Activated CD8-positive, alpha-beta memory T cell treated with anti-CD3 and anti-CD28 coated beads for 24 hours (primary cell): Measurements from ENCODE around the gene CACNA1B.
"Not testable (repeated sequence)": the region's sequence is repeated elsewhere in the genome, so short reads cannot be mapped to it uniquely, and the experiment has no call there.

Experiments
- DNase-seq: peaks from one replicate; pipeline ENCODE4 v3.0.0-alpha.2; 2020

Gene CACNA1B

DNA sequence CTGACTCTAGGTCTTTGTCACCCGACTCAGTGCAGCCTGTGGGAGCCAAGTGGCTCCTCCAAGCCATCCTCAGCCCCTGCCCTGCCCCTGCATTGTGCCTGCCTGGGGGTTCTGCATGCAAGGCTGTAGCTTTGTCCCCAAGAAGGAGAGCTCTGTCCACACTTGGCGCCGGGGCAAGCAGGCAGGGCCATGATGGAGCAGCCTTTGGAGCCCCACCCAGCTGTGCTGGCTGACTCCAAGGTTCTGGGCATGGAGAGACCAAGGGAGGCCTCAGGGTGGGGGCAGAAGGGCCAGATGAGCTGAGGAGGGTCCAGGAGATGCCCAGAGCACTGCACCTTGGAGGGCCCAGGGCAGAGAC lies 226.2 kb downstream of the CACNA1B start:
- peak; percentile 48 for DNase-seq

DNA sequence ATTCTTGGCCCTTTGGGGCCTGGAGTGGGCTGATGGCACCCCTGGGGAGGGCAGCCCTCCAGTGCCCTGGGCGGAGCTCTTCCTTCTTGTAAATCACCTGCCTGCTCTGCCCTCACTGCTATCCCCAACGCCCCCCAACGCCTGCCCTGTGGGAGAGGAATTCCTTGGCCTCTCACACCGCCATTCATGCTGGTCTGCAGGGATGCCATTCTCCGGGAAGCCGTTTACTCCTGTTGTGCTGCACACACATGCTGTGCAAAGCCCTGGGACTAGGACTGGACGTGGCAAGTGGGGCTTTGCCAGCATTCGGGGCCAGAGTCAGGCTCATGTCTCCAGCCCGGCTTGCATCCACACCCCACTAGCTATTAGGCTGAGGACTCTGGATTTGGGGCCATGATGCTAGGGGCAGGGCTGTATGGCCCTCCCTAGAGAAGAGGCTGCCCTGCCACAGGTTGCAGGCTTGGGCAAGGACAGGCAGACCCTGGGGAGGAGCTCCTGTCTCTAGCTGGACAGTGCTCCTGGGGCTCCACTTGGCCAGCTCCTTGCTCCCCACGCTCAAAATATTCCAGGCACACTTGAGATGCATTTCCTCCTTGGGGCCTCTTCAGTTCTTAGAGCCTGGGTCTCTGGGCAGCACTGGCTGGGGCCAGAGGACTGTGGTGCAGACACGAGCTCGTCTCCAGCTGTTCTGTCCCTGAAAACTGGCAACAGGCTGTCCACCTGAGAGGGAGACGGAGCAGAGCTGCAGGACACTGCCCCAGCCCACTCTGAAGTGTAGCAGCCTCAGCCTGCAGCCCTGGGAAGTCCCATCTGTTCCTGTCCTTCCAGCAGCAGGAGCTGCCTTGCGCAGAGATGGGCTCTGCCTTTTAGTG lies 226.9 kb downstream of the CACNA1B start:
- peak; percentile 43 for DNase-seq

DNA sequence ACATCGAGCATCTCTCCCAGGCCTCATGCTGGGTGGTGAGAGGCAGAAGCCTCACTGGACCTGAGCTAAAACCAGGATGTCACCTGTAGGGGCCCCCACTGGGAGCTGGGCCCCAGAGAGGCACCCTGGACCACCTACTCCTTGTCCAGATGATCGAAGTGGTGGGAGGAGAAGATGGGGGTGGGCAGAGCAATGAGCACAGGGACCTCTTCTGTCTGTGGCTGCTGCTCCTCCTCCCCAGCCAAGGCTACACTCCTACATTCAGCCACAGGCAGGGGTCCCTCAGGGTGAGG lies 227.5 kb downstream of the CACNA1B start:
- no peak for DNase-seq

DNA sequence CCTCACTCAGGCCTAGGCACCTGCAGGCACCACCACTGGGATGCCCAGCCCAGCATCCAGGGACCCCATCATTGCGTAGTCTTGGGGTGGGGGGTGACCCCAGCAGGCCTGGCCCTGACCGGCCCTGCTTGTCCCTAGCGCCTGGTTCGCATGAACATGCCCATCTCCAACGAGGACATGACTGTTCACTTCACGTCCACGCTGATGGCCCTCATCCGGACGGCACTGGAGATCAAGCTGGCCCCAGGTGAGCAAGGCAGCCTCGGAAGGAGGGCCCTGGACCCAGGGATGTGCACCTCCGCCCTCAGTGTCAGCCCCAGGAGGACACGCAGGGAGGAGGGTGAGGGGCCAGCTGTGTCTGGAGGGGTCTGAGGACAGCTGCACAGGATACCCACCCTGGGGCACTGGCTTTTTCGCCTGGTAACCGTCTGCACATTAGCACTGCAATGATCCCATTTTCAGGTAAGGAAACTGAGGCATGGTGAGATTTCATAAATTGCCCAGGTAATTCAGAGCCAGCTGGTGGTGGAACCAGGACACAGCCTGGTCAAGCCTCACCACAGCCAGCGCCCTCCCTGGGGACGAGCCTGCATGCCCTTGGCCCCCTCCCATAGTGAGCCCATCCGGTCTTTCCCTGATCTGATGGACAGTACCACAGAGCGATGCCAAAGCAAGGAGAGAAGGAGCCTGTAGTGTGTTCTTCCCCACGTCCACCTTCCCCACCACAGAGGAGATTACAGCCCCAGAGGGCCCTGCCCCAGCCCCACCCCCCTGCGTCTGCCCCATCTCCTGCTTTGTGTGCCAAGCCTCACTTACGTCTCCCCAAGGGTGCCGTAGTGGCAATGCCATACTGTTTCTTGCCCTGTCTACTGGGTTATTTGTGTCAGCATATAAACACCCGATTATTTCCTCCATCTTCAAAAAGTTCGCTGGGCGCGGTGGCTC lies 228.3 kb downstream of the CACNA1B start:
- peak; percentile 26 for DNase-seq

DNA sequence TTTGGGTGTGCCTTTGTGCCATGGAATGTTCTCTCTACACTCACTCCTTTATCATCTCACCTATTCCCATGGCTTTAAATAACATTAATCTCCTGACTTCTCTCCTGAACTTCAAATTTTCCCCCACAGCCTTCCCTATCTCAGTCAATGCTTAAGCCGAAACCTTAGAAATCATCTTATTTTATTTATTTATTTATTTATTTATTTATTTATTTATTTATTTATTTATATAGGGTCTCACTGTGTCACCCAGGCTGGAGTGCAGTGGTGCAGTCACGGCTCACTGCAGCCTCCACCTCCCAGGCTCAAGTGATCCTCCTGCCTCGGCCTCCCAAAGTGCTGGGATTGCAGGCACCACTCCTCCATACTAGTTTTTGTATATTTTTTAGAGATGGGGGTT lies 229.5 kb downstream of the CACNA1B start:
- DNase-seq, result peak; percentile 4

DNA sequence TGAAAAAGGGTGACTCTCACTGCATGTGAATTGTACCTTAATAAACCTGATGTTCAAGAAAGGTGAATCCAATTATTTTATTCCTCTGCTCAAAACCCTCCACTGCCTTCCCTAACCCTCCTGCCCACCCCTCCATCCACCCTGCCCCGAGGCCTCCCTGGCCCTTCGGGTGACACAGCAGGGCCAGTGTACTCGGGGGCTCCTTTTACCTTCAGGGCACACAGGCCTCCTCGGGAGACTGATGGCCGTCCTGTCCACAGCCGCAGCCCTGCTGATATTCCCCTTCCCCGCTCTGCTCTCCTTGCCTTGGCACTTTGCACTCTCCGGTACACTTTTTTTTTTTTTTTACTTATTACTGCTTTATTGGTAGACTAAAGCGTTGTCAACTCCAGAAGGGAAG lies 234.0 kb downstream of the CACNA1B start:
- peak; percentile 1 for DNase-seq

DNA sequence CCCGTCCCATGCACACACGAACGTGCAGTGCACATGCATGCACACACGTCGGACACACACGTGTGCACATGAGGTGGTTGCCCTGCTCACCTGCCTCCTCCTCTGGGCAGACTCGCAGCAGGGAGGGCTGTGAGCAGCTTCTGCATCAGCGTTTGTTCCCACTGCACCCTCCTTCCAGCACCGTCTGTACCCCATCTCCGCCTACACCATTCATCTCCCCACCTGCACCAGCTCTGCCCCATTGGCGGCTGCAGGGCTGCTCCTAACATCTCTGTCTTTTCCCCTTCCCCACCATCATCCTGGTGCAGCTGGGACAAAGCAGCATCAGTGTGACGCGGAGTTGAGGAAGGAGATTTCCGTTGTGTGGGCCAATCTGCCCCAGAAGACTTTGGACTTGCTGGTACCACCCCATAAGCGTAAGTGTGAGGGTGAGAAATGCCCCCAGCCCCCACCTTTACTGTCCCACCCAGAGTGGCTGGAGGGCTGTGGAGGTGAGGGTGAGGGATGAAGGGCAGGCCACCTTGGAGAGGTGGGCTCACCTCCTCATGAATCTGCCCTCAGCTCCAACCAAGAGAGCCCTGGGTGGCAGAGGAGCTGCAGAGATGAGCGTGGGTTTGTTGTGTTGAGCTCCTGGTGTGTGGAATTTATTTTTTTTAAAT lies 234.6 kb downstream of the CACNA1B start:
- peak; percentile 38 for DNase-seq

DNA sequence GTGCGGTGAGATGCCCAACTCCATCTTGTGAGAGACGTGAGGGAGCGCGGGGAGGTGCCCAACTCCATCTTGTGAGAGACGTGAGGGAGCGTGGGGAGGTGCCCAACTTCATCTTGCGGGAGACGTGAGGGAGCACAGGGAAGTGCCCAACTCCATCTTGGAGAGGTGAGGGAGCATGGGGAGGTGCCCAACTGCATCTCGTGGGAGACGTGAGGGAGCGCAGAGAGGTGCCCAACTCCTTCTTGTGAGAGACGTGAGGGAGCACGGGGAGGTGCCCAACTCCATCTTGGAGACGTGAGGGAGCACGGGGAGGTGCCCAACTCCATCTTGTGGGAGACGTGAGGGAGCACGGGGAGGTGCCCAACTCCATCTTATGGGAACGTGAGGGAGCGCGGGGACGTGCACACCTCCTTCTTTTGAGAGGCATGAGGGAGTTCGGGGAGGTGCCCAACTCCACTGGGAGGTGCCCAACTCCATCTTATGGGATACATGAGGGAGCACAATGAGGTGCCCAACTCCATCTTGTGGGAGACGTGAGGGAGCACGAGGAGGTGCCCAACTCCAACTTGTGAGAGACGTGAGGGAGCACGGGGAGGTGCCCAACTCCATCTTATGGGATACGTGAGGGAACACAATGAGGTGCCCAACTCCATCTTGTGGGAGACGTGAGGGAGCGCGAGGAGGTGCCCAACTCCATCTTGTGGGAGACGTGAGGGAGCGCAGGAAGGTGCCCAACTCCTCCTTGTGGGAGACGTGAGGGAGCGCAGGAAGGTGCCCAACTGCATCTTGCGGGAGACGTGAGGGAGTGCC lies 235.4 kb downstream of the CACNA1B start:
- DNase-seq, result peak; percentile 35

DNA sequence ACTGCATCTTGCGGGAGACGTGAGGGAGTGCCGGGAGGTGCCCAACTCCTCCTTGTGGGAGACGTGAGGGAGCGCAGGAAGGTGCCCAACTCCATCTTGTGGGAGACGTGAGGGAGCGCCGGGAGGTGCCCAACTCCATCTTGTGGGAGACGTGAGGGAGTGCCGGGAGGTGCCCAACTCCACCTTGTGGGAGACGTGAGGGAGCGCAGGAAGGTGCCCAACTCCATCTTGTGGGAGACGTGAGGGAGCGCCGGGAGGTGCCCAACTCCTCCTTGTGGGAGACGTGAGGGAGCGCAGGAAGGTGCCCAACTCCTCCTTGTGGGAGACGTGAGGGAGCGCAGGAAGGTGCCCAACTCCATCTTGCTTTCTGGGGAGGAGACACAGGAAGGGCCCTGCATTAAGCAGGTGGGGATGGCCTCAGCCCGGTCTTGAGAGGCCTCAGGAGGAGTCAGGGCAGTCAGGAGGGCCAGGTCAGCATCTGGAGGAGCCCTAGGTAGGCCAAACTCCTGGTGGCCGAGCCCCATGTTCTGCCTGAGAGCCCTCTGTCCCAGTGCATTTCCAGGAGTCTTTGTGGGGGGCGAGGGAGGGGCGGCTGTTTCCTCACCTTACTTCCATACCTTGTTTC lies 236.2 kb downstream of the CACNA1B start:
- not testable (repeated sequence) for DNase-seq

DNA sequence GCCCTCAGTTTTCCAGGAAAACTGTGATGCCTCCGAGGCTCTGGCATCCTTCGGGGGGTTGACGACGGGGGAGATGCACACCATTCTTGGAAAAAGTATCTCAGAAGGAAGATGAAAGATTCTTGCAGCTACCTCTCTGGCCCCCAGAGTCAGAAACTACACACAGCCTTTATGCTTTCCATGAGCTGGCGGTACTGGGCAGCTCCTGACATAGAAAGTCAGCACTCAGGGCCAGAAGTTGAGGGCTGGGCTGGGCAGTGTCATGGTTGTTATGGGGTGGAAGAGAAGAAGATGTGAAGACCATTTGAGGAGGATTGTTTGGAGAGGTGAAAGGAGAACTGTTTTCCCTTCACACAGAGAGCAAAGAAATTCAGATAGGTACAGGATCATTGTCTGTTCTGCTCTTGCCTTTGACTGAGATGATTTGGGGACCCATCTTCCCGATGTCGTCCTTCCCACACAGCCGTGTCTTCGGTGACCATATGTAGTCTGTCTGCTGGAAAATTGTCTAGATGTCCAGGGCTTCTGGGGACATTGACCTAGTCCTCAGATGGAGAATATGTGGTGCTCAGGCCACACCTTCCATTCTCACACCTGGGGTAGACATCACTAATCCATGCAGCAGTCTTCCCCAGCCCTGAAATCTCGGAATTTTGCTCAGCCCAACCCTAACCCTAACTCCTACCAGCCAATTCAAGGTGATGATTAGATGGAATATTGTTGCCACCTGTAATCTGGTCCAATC lies 237.1 kb downstream of the CACNA1B start:
- no peak for DNase-seq

DNA sequence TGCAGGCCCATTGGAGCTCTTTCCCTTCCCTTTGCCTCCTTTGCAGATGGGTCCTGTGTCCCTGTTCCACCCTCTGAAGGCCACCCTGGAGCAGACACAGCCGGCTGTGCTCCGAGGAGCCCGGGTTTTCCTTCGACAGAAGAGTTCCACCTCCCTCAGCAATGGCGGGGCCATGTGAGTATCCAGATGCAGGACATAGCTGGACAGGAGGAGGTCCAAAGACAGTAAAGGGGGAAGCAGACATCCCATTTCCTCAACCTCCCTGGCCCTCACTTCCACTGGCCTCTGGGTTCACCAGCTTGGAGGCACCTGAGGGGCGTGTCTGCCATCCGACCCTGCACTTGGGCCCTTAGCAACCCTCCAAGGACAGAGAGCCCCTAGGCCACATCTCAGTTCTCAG lies 237.9 kb downstream of the CACNA1B start:
- DNase-seq, result no peak

DNA sequence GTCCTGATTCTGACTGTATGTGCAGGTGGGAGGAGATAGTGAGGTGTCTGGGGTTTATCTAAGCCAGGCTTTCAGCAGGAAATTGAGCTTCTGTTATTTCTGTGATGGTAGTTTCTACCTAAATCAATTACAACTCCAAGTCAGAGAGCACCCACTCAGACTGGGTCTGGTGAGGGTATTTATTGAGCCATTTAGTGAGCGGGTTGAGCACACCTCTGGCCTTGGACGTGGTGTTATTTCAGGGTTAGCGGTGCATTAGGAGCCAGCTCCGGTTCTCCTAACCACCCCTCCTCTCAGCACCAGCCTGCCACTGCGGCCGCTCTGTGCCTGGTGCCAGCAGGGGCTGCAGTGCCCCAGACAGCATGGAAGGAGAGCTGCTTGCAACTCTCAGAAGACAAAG lies 238.9 kb downstream of the CACNA1B start:
- DNase-seq, result no peak

DNA sequence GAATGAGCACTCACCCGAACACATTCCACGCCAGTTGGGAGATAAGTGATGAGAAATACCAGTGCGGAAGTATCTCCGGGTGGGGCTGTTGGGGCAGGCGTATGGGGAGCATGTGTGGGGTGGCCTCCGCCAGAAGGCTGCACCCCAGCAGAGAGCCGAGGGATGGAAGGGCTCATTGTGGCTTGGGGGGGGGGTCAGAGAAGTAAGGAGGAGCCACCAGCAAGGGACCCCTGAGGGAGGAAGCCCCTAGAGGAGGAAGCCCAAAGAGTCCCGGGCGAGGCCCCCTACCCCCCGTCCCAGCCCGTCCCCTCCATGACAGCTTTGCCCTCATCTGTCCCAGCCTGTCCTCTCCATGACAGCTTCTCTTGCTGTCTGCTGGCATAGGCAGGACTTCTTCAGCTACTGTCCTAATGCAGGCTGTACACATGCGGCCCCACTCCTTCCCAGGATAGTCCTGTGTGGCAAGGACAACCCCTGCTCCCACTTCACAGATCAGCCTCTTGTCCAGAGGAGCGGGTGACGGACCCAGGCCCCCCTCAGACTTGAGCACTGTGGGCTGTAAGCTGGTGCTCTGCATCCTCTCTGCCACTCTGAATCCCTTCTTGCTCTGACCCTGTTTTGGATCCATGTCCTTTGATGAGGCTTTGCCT lies 239.6 kb downstream of the CACNA1B start:
- no peak for DNase-seq

DNA sequence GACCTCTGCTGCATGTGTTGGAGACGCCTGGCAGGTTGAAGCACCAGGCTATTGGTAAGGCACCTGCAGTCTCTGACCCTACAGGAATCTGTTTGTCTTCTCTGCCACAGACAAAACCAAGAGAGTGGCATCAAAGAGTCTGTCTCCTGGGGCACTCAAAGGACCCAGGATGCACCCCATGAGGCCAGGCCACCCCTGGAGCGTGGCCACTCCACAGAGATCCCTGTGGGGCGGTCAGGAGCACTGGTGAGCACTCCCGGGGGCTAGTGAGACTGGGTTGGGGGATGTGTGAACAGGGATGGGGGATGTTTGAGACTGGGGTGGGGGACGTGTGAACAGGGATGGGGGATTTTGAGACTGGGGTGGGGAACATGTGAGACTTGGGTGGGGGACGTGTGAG lies 240.3 kb downstream of the CACNA1B start:
- no peak for DNase-seq

DNA sequence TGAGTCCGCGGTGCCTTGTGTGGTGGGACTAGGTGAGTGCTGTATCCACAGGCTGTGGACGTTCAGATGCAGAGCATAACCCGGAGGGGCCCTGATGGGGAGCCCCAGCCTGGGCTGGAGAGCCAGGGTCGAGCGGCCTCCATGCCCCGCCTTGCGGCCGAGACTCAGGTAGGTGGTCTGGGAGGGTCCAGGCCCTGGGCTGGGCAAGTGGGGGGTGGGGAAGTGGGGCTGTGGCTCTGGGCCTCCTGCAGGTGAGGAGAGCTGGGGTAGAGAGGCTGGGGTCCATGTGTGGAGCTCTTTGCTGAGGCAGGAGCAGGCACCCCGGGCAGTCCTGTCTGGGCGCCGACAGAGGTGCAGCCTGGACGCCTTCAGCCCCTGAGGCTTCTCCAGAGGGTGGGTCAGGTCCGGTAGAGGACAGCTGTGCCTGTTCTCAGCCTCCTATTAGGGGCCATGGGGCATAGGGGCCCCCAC lies 241.1 kb downstream of the CACNA1B start:
- no peak for DNase-seq

DNA sequence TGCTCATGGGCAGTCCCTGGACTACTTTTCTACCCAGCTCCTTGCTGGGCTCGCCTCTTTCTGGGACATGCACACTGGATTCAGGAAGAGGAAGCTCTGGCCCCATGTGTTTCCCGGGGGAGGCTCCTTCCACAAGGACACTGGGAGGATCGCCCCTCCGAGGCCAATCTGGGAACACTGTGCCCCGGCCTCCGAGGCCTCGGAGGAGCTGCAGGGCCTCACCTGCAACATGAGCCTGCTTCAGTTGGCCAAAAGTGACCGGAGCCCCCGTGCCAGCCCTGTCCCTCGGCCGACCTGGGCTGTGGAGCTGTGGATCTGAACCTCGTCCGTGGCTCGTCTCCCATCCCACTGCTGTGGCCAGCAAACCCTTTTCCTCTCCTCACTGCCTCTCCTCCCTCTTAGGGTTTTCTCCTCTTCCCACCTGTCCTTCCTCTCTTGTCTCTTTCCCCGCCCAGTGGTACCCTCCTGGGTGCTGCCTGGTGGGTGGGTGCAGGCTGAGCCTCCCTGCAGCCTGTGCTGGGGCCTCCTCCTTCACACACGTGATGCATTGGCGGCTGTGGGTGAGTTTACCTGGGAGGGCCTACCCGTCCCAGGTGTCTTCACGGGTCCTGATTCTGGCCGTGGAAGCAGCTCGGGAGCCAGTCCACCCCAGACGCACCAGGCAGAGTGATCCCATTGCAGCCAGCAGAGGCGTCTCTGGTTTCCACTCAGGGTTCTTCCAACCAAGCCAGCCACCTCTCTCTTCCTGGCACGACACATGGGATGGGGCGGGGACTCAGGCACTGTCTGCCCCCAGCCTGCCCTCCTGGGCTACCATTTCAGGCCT lies 241.8 kb downstream of the CACNA1B start:
- DNase-seq, result no peak

DNA sequence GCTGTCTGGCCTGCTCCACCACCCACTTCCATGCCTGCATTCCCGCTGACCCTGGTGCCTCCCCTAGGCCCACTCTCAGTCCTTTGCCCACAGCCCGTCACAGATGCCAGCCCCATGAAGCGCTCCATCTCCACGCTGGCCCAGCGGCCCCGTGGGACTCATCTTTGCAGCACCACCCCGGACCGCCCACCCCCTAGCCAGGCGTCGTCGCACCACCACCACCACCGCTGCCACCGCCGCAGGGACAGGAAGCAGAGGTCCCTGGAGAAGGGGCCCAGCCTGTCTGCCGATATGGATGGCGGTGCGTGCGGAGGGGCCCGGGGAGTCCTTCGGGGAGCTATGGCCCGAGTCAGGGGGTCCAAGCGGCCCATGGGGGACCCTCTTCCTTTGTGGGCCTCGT lies 242.5 kb downstream of the CACNA1B start:
- DNase-seq, result no peak

DNA sequence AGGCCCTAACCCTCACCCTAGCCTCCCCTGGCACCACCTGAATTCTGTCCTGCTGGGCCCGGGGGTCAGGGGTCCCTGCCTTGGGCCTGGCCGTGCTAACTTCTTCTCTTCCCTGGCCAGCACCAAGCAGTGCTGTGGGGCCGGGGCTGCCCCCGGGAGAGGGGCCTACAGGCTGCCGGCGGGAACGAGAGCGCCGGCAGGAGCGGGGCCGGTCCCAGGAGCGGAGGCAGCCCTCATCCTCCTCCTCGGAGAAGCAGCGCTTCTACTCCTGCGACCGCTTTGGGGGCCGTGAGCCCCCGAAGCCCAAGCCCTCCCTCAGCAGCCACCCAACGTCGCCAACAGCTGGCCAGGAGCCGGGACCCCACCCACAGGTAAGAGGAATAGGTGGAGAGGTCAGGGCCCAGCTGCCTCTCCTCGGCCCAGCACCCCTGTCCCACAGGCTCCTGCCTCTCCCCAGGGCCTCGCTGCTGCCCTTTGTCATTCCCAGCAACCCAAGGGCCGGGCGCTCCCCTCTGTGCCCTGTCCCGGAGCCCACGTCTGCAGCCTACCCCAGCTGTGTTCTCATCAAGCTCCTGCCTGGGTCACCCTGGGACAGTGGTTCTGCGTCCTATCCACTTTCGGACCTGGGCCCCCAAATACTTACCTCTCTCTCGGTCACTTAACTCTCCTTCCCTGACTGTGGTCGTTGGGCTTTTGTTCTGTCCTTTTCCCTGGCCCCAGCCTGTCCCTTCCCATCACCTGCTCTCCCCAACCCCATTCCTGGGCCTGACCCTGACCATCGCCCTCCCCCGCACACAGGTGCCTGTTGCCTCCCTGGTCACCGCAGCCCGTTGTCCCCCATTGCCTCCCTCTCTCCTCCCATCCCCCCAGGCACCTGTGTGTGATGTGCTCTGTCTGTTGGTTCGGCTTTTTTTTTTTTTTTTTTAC lies 243.2 kb downstream of the CACNA1B start:
- DNase-seq, result no peak
